Loucy (cell line): ENCODE data around the gene SLC8A2.

Experiments
- CTCF ChIP-seq: fragments of 200-600 bp; sonication (generic); conservative IDR thresholded peaks from 2 replicates; pipeline ENCODE4 v1.5.1; 2014; ENCODE audit warnings: mild to moderate bottlenecking, antibody characterized with exemption, low read length
- EZH2phosphoT487 ChIP-seq: fragments of 200-600 bp; IDR thresholded peaks from 2 replicates; pipeline ENCODE4 v1.6.1; 2018; ENCODE audit warnings: antibody characterized with exemption, mild to moderate bottlenecking, moderate library complexity, borderline replicate concordance

DNA sequence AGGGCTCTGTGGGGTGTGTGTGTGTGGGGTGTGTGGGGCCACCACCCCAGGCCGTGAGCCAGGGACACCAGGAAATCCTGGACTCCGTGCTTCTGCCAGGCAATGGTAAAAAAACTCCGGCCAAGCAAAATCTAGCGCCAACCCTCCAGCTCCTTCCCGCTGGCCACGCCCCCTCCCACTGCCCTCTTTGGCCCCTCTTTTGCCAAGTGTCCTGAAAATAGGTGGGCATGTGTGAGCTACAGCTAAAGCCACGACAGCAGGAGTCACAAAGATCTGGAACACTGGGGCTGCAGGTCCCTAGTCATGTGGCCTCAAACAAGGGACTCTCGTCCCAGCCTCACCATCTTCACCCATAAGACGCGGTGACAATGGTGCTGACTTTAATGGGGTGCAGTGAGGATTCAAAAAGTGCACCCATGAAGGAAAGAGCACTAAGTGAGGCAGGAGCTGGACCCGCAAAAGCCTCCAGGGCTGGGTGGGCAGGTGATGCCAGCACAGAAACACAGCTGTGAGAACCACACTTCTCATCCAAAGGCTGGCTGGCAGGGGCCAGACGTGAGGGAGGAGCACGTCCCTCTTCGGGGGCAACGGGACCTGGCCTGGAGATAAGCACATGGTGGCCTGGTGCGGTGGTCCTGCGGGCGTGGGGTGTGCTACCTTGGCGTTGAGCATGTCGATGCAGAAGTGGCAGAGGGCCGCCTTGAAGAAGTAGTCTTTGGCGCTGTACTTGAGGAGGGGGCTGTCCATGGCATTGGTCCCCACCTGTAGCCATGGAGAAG, 19.9 kb upstream of the SLC8A2 start:
- TF ChIP-seq CTCF (no peak), EZH2phosphoT487 (no peak)
